Panc1 (cell line): ENCODE results near the gene STK11IP.

Experiments used
- SIN3A ChIP-seq: IDR thresholded peaks from 2 replicates; pipeline ENCODE4 v1.6.1; 2012; ENCODE audit warnings: low read depth, mild to moderate bottlenecking, low read length, moderate library complexity, borderline replicate concordance; ENCODE audit not compliant: insufficient read depth
- TF ChIP-seq, protein P1 (sequence below), 2 experiments: IDR thresholded peaks; 2 replicates each; pipeline ENCODE4 v1.6.1; 2011 to 2012; ENCODE audit warnings: low read depth in 2 of 2, control low read depth in 1 of 2, low read length in 1 of 2, mild to moderate bottlenecking in 1 of 2, moderate library complexity in 1 of 2; ENCODE audit not compliant: insufficient read depth in 1 of 2
- TF ChIP-seq, protein P2 (sequence below): fragments of 450-650 bp; IDR thresholded peaks from 2 replicates; pipeline ENCODE4 v1.5.1; 2017; ENCODE audit warnings: mild to moderate bottlenecking

DNA sequence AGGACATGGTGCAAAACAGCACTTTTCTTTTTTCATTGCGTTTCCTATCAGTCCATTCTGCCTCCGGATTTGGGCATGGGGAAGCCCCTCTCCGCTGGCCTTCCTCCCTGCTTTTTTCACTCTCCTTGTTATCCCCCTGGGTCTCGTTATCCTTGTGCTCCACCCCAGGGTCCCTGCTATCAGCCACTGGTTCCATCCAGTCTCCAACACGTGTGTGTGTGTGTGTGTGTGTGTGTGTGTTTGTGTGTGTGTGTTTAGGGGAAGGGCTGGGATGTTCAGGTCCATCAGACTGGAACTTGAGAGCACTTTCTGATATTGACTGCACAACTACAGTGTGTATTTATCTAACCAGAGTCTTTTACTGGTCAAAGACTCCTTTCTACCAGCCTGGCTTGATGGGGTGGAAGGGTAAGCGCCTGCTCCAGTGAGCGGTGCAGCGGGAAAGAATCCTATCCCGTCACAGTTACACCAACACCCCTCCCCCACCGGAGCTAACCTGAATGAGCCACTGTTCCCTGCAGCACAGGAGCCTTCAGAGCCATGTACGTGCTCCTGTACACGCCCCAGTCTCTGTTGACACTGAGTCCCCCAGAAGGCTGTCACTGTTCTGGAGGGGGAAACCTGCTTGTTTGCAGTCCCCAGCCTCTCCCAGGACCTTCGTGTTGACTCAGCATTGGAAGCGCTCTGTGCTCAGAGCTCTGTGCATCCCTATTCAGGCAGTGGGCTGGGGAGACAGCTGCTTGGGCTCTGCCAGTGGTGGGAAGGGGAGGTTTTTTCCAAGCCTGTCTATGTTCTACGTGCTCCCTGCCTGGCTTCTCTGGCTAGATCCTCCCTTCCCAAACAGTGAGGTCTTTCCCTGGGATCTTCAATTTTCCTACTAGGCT lies 20.9 kb upstream of the STK11IP start:
- TF ChIP-seq, protein P1, sequence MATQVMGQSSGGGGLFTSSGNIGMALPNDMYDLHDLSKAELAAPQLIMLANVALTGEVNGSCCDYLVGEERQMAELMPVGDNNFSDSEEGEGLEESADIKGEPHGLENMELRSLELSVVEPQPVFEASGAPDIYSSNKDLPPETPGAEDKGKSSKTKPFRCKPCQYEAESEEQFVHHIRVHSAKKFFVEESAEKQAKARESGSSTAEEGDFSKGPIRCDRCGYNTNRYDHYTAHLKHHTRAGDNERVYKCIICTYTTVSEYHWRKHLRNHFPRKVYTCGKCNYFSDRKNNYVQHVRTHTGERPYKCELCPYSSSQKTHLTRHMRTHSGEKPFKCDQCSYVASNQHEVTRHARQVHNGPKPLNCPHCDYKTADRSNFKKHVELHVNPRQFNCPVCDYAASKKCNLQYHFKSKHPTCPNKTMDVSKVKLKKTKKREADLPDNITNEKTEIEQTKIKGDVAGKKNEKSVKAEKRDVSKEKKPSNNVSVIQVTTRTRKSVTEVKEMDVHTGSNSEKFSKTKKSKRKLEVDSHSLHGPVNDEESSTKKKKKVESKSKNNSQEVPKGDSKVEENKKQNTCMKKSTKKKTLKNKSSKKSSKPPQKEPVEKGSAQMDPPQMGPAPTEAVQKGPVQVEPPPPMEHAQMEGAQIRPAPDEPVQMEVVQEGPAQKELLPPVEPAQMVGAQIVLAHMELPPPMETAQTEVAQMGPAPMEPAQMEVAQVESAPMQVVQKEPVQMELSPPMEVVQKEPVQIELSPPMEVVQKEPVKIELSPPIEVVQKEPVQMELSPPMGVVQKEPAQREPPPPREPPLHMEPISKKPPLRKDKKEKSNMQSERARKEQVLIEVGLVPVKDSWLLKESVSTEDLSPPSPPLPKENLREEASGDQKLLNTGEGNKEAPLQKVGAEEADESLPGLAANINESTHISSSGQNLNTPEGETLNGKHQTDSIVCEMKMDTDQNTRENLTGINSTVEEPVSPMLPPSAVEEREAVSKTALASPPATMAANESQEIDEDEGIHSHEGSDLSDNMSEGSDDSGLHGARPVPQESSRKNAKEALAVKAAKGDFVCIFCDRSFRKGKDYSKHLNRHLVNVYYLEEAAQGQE (IDR thresholded peaks at IDR 0.05; ENCODE audit: insufficient read depth in 1 of 2, low read depth in 2 of 2, low read length in 1 of 2), result no peak
- TF ChIP-seq, protein P2, sequence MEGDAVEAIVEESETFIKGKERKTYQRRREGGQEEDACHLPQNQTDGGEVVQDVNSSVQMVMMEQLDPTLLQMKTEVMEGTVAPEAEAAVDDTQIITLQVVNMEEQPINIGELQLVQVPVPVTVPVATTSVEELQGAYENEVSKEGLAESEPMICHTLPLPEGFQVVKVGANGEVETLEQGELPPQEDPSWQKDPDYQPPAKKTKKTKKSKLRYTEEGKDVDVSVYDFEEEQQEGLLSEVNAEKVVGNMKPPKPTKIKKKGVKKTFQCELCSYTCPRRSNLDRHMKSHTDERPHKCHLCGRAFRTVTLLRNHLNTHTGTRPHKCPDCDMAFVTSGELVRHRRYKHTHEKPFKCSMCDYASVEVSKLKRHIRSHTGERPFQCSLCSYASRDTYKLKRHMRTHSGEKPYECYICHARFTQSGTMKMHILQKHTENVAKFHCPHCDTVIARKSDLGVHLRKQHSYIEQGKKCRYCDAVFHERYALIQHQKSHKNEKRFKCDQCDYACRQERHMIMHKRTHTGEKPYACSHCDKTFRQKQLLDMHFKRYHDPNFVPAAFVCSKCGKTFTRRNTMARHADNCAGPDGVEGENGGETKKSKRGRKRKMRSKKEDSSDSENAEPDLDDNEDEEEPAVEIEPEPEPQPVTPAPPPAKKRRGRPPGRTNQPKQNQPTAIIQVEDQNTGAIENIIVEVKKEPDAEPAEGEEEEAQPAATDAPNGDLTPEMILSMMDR, result no peak
- TF ChIP-seq SIN3A, result no peak
